OCI-LY7 (cell line): ENCODE results near the gene LRIG1.

Source experiments
- CTCF ChIP-seq: fragments of 200-600 bp; sonication (generic); conservative IDR thresholded peaks from 2 replicates; pipeline ENCODE4 v1.5.1; 2014; ENCODE audit warnings: mild to moderate bottlenecking, antibody characterized with exemption, low read length, moderate library complexity, mixed read lengths
- EZH2phosphoT487 ChIP-seq: fragments of 200-600 bp; sonication (generic); IDR thresholded peaks from 2 replicates; pipeline ENCODE4 v1.6.1; 2018; ENCODE audit warnings: low read depth, borderline replicate concordance, mild to moderate bottlenecking, mixed run types, antibody characterized with exemption, low read length, moderate library complexity, mixed read lengths

GRCh38 chr3:66411961-66412887 is 88.6 kb downstream of the LRIG1 start:
- TF ChIP-seq CTCF (no peak), EZH2phosphoT487 (no peak)
